ENCODE measurements around the gene TP53RK.

The TP53RK gene

DNA sequence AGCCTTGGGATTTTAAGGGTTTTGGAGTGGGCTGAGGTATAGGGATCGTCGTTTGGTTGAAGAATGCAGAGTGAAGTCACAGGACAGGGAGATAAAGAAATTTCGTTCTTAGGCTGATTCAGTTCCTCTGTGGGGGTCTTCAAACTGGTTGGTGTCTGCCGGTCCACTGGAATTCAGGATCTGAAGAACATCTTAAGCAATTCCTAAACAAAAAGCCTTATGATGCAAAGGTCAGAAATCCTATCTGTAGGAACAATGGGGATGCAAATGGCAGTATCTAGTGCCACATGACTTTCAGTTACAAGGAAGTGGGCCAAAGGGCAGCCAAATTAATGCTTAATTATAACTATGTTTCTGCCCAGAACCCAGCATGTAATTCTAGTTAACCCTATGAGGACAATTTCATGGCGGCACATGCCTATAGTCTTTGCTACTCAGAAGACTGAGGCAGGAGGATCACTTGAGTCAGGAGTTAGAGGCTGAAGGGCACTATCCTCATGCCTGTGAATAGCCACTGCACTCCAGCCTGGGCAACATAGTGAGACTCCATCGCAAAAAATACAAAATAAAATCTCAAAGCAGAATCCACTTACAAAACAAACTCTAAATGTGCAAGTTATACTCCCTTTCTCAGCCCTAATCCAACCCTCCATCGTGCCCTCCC is 15.6 kb upstream of the TP53RK start:
- DNase-seq = no peak
- Mint-ChIP-seq H3K27me3 (ENCODE audit: low read depth, poor library complexity) (peaks cover 21% of the 10 kb centered on the region), H3K36me3 (ENCODE audit: low read depth) (no peaks in the 10 kb centered on the region), H3K4me1 (peaks cover 19% of the 10 kb centered on the region), H3K27ac (no peak overlapping the region), H3K4me3 (no peak overlapping the region), H3K9me3 (peaks cover 22% of the 10 kb centered on the region)
- TF ChIP-seq CTCF (IDR thresholded peaks at IDR 0.05) = no peak

GRCh38 chr20:46703435-46703834 is 14.2 kb upstream of the TP53RK start:
- Mint-ChIP-seq H3K9me3 (peaks cover 33% of the 10 kb centered on the region), H3K27ac (no peak overlapping the region), H3K4me1 (peaks cover 9% of the 10 kb centered on the region), H3K36me3 (ENCODE audit: low read depth) (no peaks in the 10 kb centered on the region), H3K4me3 (no peak overlapping the region), H3K27me3 (ENCODE audit: low read depth, poor library complexity) (peaks cover 19% of the 10 kb centered on the region)
- DNase-seq = no peak
- TF ChIP-seq CTCF (IDR thresholded peaks at IDR 0.05) = no peak

GRCh38 chr20:46702447-46703203 is 13.4 kb upstream of the TP53RK start:
- no peak overlapping the region for H3K4me3 Mint-ChIP-seq
- H3K27me3 Mint-ChIP-seq (ENCODE audit: low read depth, poor library complexity) = peaks cover 19% of the 10 kb centered on the region
- H3K9me3 Mint-ChIP-seq = peaks cover 33% of the 10 kb centered on the region
- H3K27ac Mint-ChIP-seq = no peak overlapping the region
- peaks cover 7% of the 10 kb centered on the region for H3K4me1 Mint-ChIP-seq
- no peak for DNase-seq
- TF ChIP-seq CTCF (IDR thresholded peaks at IDR 0.05) = no peak
- H3K36me3 Mint-ChIP-seq (ENCODE audit: low read depth) = no peaks in the 10 kb centered on the region

DNA sequence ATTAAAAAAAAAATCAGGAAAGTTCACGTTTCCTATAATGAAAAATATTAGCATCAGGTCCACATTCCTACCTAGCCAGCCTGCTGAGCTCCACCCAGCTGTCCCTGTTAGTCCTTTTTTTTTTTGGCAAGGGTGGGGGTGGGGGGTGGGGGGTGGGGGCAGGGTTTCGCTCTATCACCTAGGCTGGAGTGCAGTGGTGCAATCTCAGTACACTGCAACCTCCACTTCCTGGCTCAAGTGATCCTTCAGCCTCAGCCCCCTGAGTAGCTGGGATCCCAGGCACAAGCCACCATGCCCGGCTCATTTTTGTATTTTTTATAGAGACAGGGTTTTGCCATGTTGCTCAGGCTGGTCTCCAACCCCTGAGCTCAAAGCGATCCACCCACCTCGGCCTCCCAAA is 12.7 kb upstream of the TP53RK start:
- H3K4me3 Mint-ChIP-seq = no peak overlapping the region

DNA sequence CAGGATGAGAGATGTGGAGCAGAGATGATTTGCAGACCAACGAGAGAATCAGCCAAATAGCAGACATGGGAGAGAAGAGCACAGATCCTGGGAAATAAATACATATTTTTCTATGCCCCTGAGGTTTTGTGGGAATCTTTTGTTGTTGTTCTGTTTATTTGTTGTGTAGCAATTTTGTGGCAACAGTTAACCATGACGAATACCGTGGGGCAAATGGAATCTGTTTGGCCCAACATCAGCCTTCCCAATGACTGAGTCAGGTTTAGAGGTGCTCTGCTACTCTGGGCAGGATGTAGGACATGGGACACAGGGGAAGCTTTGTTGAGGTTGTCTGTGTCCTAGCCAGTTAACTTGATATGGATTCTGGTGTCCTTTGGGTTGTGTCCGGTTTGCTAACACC is 12.3 kb upstream of the TP53RK start:
- DNase-seq = no peak
- peaks cover 23% of the 10 kb centered on the region for H3K27me3 Mint-ChIP-seq (ENCODE audit: low read depth, poor library complexity)
- no peak overlapping the region for H3K27ac Mint-ChIP-seq
- TF ChIP-seq CTCF (IDR thresholded peaks at IDR 0.05) = no peak
- no peak overlapping the region for H3K4me3 Mint-ChIP-seq
- no peaks in the 10 kb centered on the region for H3K36me3 Mint-ChIP-seq (ENCODE audit: low read depth)
- H3K4me1 Mint-ChIP-seq = peaks cover 14% of the 10 kb centered on the region
- H3K9me3 Mint-ChIP-seq = peaks cover 25% of the 10 kb centered on the region

More for the DNA sequence above, 12.7 kb upstream of the TP53RK start:
- no peak for DNase-seq
- H3K27ac Mint-ChIP-seq = no peak overlapping the region
- no peaks in the 10 kb centered on the region for H3K36me3 Mint-ChIP-seq (ENCODE audit: low read depth)
- no peak for TF ChIP-seq CTCF (IDR thresholded peaks at IDR 0.05)
- peaks cover 14% of the 10 kb centered on the region for H3K4me1 Mint-ChIP-seq
- H3K9me3 Mint-ChIP-seq = peaks cover 28% of the 10 kb centered on the region
- peaks cover 23% of the 10 kb centered on the region for H3K27me3 Mint-ChIP-seq (ENCODE audit: low read depth, poor library complexity)
